ENCODE data around the gene MRTFB. TPM values are rescaled to one million over a fixed set of nuclear protein-coding genes. Genes with fewer than 3 reads are reported as not detected.
A peak's percentile ranks its signal among the peaks of the same experiment; 100 is the strongest.

MRTFB gene
- total and polyA plus RNA-seq, 2 of the 13 experiments (the other 11 are each of a cell fraction or from before 2014, with no cell fraction given): 11.4 to 14.0 TPM

DNA sequence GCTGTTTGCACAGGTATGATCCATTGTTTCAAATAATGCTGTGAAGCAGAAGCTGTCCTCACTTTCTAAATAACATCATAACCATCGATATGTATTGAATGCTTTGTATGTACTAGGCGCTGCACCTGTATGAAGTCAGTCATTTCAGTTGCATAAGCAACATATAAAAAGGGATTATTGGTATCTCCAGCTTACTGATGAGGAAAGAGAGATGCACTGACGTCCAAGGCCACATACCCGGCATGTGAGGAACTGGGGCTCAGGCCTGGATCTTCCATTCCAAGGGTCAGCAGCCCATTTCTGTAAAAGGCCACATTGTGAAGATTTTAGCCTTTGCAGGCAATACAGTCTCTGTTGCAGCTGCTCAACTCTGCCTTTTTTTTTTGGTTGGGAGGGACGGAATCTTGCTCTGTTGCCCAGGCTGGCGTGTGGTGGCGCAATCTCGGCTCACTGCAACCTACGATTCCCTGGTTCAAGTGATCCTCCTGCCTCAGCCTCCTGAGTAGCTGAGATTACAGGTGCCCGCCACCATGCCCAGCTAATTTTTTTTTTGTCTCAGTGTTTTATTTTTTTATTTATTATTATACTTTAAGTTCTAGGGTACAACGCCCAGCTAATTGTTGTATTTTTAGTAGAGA is 244.7 kb downstream of the MRTFB start (continued):
- TF ChIP-seq ZNF121 (CRISPR knock-in tag; IDR thresholded peaks at IDR 0.05) (peak; percentile 94), SP1 (IDR thresholded peaks at IDR 0.05) (no peak), SP1 (CRISPR knock-in tag; IDR thresholded peaks at IDR 0.05) (no peak), TCF7 (IDR thresholded peaks at IDR 0.05; ENCODE audit: low read depth) (no peak), PHF5A (CRISPR knock-in tag; IDR thresholded peaks at IDR 0.05; ENCODE audit: low read depth, unreplicated experiment) (no peak), ZNF3 (CRISPR knock-in tag; IDR thresholded peaks at IDR 0.05) (no peak), CAMTA2 (CRISPR knock-in tag; IDR thresholded peaks at IDR 0.05; ENCODE audit: borderline replicate concordance) (no peak), ZMYM2 (CRISPR knock-in tag; IDR thresholded peaks at IDR 0.05) (peak; percentile 66; the same call in 1 of the 2 replicates)
- TF ChIP-seq, protein P1, sequence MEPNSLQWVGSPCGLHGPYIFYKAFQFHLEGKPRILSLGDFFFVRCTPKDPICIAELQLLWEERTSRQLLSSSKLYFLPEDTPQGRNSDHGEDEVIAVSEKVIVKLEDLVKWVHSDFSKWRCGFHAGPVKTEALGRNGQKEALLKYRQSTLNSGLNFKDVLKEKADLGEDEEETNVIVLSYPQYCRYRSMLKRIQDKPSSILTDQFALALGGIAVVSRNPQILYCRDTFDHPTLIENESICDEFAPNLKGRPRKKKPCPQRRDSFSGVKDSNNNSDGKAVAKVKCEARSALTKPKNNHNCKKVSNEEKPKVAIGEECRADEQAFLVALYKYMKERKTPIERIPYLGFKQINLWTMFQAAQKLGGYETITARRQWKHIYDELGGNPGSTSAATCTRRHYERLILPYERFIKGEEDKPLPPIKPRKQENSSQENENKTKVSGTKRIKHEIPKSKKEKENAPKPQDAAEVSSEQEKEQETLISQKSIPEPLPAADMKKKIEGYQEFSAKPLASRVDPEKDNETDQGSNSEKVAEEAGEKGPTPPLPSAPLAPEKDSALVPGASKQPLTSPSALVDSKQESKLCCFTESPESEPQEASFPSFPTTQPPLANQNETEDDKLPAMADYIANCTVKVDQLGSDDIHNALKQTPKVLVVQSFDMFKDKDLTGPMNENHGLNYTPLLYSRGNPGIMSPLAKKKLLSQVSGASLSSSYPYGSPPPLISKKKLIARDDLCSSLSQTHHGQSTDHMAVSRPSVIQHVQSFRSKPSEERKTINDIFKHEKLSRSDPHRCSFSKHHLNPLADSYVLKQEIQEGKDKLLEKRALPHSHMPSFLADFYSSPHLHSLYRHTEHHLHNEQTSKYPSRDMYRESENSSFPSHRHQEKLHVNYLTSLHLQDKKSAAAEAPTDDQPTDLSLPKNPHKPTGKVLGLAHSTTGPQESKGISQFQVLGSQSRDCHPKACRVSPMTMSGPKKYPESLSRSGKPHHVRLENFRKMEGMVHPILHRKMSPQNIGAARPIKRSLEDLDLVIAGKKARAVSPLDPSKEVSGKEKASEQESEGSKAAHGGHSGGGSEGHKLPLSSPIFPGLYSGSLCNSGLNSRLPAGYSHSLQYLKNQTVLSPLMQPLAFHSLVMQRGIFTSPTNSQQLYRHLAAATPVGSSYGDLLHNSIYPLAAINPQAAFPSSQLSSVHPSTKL (CRISPR knock-in tag; IDR thresholded peaks at IDR 0.05): 0 out of 2 replicates have a peak, but pooled peaks have one; percentile 33

MicroRNAs encoded within 50 kb of the gene (microRNA counts, 767-probe panel; counts per million panel counts)
- not detected for microRNA hsa-miR-193b-3p
- not detected for microRNA hsa-miR-365a-3p

Small RNAs within 50 kb of the gene (microRNA-seq; reads per million reads assigned to microRNA genes)
- gene MIR193B (1,678 reads per million, percentile 92 among the genes with 10 or more reads in this experiment), gene MIR365A (16.5 reads per million, percentile 54 among the genes with 10 or more reads in this experiment)

Small RNAs within 50 kb of the gene (small RNA-seq; reads per million reads assigned to genes)
- gene MIR193B (ENCODE audit: insufficient read depth in 2 of 3, insufficient read length in 3 of 3, low read depth in 2 of 3, low replicate concordance in 1 of 3) (3.7 to 38.7 (median 6.2) reads per million in 3 experiments), gene MIR365A (ENCODE audit: insufficient read depth in 2 of 3, insufficient read length in 3 of 3, low read depth in 2 of 3, low replicate concordance in 1 of 3) (0 reads per million in 3 experiments), gene RF00019 (ENCODE audit: insufficient read depth in 2 of 3, insufficient read length in 3 of 3, low read depth in 2 of 3, low replicate concordance in 1 of 3) (0 reads per million in 3 experiments)

Other genes with a start within 250 kb of the MRTFB start
- 15.2 and 27.9 TPM in 2 replicates for gene ERCC4, start 151.2 kb upstream of the MRTFB start, total RNA-seq (2016; rRNA removed; fragmentation: Illumina TruSeq; extraction: Trizol)
- 5.4 and 5.7 TPM in 2 replicates for gene ERCC4, start 151.2 kb upstream of the MRTFB start, polyA plus RNA-seq (2011; rRNA removed)

All from HepG2 (cell line).